IMR-90 (cell line): ENCODE measurements around the gene SLC47A2. TPM values are rescaled to one million over a fixed set of nuclear protein-coding genes. Genes with fewer than 3 reads are reported as not detected.

Experiments used
- ATAC-seq: fragments of 200-7000 bp; cut with Tn5 transposase; 2 replicates; pipeline ENCODE4 v1.9.1; 2020; ENCODE audit warnings: low read depth, mild to moderate bottlenecking, moderate library complexity
- BruUV-seq: library from RNA; stranded (reverse); fragments of 400-500 nt; replicated peaks from 2 replicates; lab custom pipeline; 2021; lab: Mats Ljungman, UMichigan
- CTCF ChIA-PET: fragments of 300-600 bp; formaldehyde crosslinking; extraction: SDS; loops from one replicate; lab custom pipeline; 2021; ENCODE audit warnings: antibody characterized with exemption; lab: Yijun Ruan, JAX
- POLR2A ChIA-PET: fragments of 300-600 bp; sonication (Branson Sonifier 250); formaldehyde crosslinking; loops from one replicate; lab custom pipeline; 2022; ENCODE audit warnings: antibody characterized with exemption; ENCODE audit not compliant: unreplicated experiment; lab: Charles Lee
- DNase-seq: peaks from one replicate; pipeline ENCODE4 v3.0.0; 2013
- H2AFZ ChIP-seq: replicated peaks from 2 replicates; pipeline ENCODE3; 2013; ENCODE audit warnings: low read length, mild to moderate bottlenecking; ENCODE audit not compliant: poor library complexity
- H2AK5ac ChIP-seq: 2 replicates; pipeline ENCODE4 v1.6.1; 2013; ENCODE audit warnings: low read depth, low read length, inconsistent platforms
- H2AK9ac ChIP-seq: replicated peaks from 2 replicates; pipeline ENCODE3; 2013; ENCODE audit warnings: mild to moderate bottlenecking, low read depth, low read length, moderate library complexity; ENCODE audit not compliant: poor library complexity
- H2BK120ac ChIP-seq: 2 replicates; pipeline ENCODE4 v1.6.1; 2013; ENCODE audit warnings: low read depth, low read length, inconsistent platforms
- H2BK15ac ChIP-seq: 3 replicates; pipeline ENCODE4 v1.6.1; 2013; ENCODE audit warnings: low read depth, low read length, inconsistent platforms
- H2BK20ac ChIP-seq: 2 replicates; pipeline ENCODE4 v1.6.1; 2013; ENCODE audit warnings: low read depth, mild to moderate bottlenecking, inconsistent platforms, low read length, moderate library complexity
- H2BK5ac ChIP-seq: 2 replicates; pipeline ENCODE4 v1.6.1; 2013; ENCODE audit warnings: mild to moderate bottlenecking, low read depth, low read length, inconsistent platforms; ENCODE audit not compliant: poor library complexity, severe bottlenecking
- H3K14ac ChIP-seq: replicated peaks from 2 replicates; pipeline ENCODE4 v1.6.1; 2013; ENCODE audit warnings: low read depth, low read length, inconsistent platforms
- H3K18ac ChIP-seq: 2 replicates; pipeline ENCODE4 v1.6.1; 2013; ENCODE audit warnings: low read depth, low read length, control low read depth
- H3K23ac ChIP-seq: 2 replicates; pipeline ENCODE4 v1.6.1; 2013; ENCODE audit warnings: low read depth, low read length, inconsistent platforms
- H3K27ac ChIP-seq: 2 replicates; pipeline ENCODE4 v1.5.1; 2013; ENCODE audit warnings: mild to moderate bottlenecking, control low read depth, low read length; ENCODE audit not compliant: insufficient read depth
- H3K27me3 ChIP-seq: 2 replicates; pipeline ENCODE4 v1.6.1; 2013; ENCODE audit warnings: low read length; ENCODE audit not compliant: control insufficient read depth, insufficient read depth
- H3K36me3 ChIP-seq: 2 replicates; pipeline ENCODE4 v1.6.1; 2013; ENCODE audit warnings: low read length, mixed read lengths; ENCODE audit not compliant: control insufficient read depth, insufficient read depth
- H3K4ac ChIP-seq: 2 replicates; pipeline ENCODE4 v1.6.1; 2013; ENCODE audit warnings: low read depth, low read length, inconsistent platforms
- H3K4me1 ChIP-seq: 2 replicates; pipeline ENCODE4 v1.6.1; 2013; ENCODE audit warnings: low read length, mixed read lengths; ENCODE audit not compliant: control insufficient read depth, insufficient read depth
- H3K4me2 ChIP-seq: 2 replicates; pipeline ENCODE4 v1.6.1; 2013; ENCODE audit warnings: low read depth, mild to moderate bottlenecking, control low read depth, low read length, moderate library complexity
- H3K4me3 ChIP-seq: 2 replicates; pipeline ENCODE4 v1.5.1; 2013; ENCODE audit warnings: low read depth, mild to moderate bottlenecking, control low read depth, low read length, moderate library complexity; ENCODE audit not compliant: insufficient read depth
- H3K56ac ChIP-seq: 2 replicates; pipeline ENCODE4 v1.6.1; 2013; ENCODE audit warnings: low read length, inconsistent platforms; ENCODE audit not compliant: insufficient read depth; ENCODE audit errors: extremely low read depth
- H3K79me1 ChIP-seq, 2 experiments: 2 replicates each; pipeline ENCODE4 v1.6.1; 2013; ENCODE audit warnings: low read length in 2 of 2, inconsistent platforms in 1 of 2, low read depth in 1 of 2
- H3K9ac ChIP-seq: 2 replicates; pipeline ENCODE4 v1.6.1; 2013; ENCODE audit warnings: low read depth, low read length, control low read depth
- H3K9me1 ChIP-seq: 2 replicates; pipeline ENCODE4 v1.6.1; 2013; ENCODE audit warnings: low read length, inconsistent platforms; ENCODE audit not compliant: insufficient read depth
- H3K9me3 ChIP-seq: 2 replicates; pipeline ENCODE4 v1.6.1; 2013; ENCODE audit warnings: low read length; ENCODE audit not compliant: control insufficient read depth, insufficient read depth
- H4K20me1 ChIP-seq: 2 replicates; pipeline ENCODE4 v1.6.1; 2013; ENCODE audit warnings: low read length, inconsistent platforms; ENCODE audit not compliant: insufficient read depth
- H4K5ac ChIP-seq: 2 replicates; pipeline ENCODE4 v1.6.1; 2013; ENCODE audit warnings: mild to moderate bottlenecking, low read depth, low read length, control low read depth
- H4K8ac ChIP-seq, 2 experiments: 2 replicates each; pipeline ENCODE4 v1.6.1; 2013; ENCODE audit warnings: low read depth in 2 of 2, low read length in 2 of 2, control low read depth in 1 of 2, inconsistent platforms in 1 of 2
- H4K91ac ChIP-seq: 2 replicates; pipeline ENCODE4 v1.6.1; 2013; ENCODE audit warnings: low read depth, low read length, inconsistent platforms; ENCODE audit not compliant: insufficient read depth
- BHLHE40 ChIP-seq: fragments of 150-350 bp; IDR thresholded peaks from 2 replicates; pipeline ENCODE4 v1.6.1; 2016; ENCODE audit warnings: mild to moderate bottlenecking, low read depth, low read length
- CEBPB ChIP-seq: IDR thresholded peaks from 2 replicates; pipeline ENCODE4 v1.6.1; 2012; ENCODE audit warnings: low read depth, low read length, improper control_type of control experiment
- CHD1 ChIP-seq: IDR thresholded peaks from 2 replicates; pipeline ENCODE4 v1.6.1; 2012; ENCODE audit warnings: low read depth, low read length, improper control_type of control experiment
- FOS ChIP-seq: fragments of 150-350 bp; IDR thresholded peaks from 2 replicates; pipeline ENCODE4 v1.6.1; 2016; ENCODE audit warnings: low read depth, low read length
- MAFK ChIP-seq: IDR thresholded peaks from 2 replicates; pipeline ENCODE4 v1.6.1; 2012; ENCODE audit warnings: low read depth, low read length, improper control_type of control experiment
- MAZ ChIP-seq: IDR thresholded peaks from 2 replicates; pipeline ENCODE4 v1.6.1; 2012; ENCODE audit warnings: low read depth, mild to moderate bottlenecking, low read length, improper control_type of control experiment, moderate library complexity, borderline replicate concordance
- NFE2L2 ChIP-seq: fragments of 150-350 bp; IDR thresholded peaks from 2 replicates; pipeline ENCODE4 v1.6.1; 2016; ENCODE audit warnings: low read depth, mild to moderate bottlenecking, low read length
- POLR2A ChIP-seq: IDR thresholded peaks from 2 replicates; pipeline ENCODE4 v1.6.1; 2012; ENCODE audit warnings: mild to moderate bottlenecking, low read depth, low read length
- RAD21 ChIP-seq: IDR thresholded peaks from 2 replicates; pipeline ENCODE4 v1.6.1; 2012; ENCODE audit warnings: low read length, improper control_type of control experiment
- RCOR1 ChIP-seq: IDR thresholded peaks from 2 replicates; pipeline ENCODE4 v1.6.1; 2012; ENCODE audit warnings: mild to moderate bottlenecking, low read length, improper control_type of control experiment; ENCODE audit not compliant: insufficient replicate concordance
- RFX5 ChIP-seq: IDR thresholded peaks from 2 replicates; pipeline ENCODE4 v1.8.0; 2012; ENCODE audit warnings: low read depth, mild to moderate bottlenecking, low read length, moderate library complexity
- SMC3 ChIP-seq: fragments of 150-350 bp; IDR thresholded peaks from 2 replicates; pipeline ENCODE4 v1.6.1; 2016; ENCODE audit warnings: low read depth, mild to moderate bottlenecking, antibody characterized with exemption, low read length, moderate library complexity
- WGBS, 2 experiments: methylation state at CpG; one replicate each; pipeline versions ENCODE4 v1.1.5 to v1.1.7; 2013; ENCODE audit warnings: missing lambda C conversion rate in 2 of 2; ENCODE audit not compliant: insufficient read length in 1 of 2; ENCODE audit errors: extremely low coverage in 2 of 2; 5-methylcytosine and 5-hydroxymethylcytosine counted together
- dilution Hi-C: fragments of 300-500 bp; cut with HindIII; formaldehyde crosslinking; loops from one replicate; pipeline ENCODE4 v1.14.3; 2018; ENCODE audit warnings: low sequenced_read_pairs; ENCODE audit not compliant: unreplicated experiment
- in situ Hi-C: fragments of 300-500 bp; cut with MboI; formaldehyde crosslinking; loops from 3 replicates; pipeline ENCODE4 v1.14.3; 2019; ENCODE audit warnings: low sequenced_read_pairs, inconsistent platforms, mixed read lengths
- intact Hi-C: fragments of 100-400 bp; cut with micrococcal nuclease; formaldehyde crosslinking; loops from 2 replicates; pipeline ENCODE4 v1.10.0; 2022
- polyA plus RNA-seq, 3 experiments: library from polyadenylated mRNA; depleted of rRNA; stranded (reverse); fragments of >200 nt; gene quantifications; 2 replicates each; pipeline ENCODE4 v1.2.3, GENCODE V29; 2012; ENCODE audit warnings: low replicate concordance in 1 of 3
- total RNA-seq: library from RNA; depleted of rRNA; stranded (reverse); fragments of >200 nt; gene quantifications from 2 replicates; pipeline ENCODE4 v1.2.3, GENCODE V29; 2012
- TF ChIP-seq, protein P1 (sequence below): fragments of 150-350 bp; IDR thresholded peaks from 2 replicates; pipeline ENCODE4 v1.6.1; 2017; ENCODE audit warnings: mild to moderate bottlenecking, antibody characterized with exemption, low read length, low read depth
- TF ChIP-seq, protein P2 (sequence below): fragments of 150-350 bp; IDR thresholded peaks from 2 replicates; pipeline ENCODE4 v1.6.1; 2016; ENCODE audit warnings: low read depth, mild to moderate bottlenecking, low read length, moderate library complexity, borderline replicate concordance

The SLC47A2 gene
- total and polyA plus RNA-seq, 2 of the 4 experiments (the other 2 are of a cell fraction): not detected

DNA sequence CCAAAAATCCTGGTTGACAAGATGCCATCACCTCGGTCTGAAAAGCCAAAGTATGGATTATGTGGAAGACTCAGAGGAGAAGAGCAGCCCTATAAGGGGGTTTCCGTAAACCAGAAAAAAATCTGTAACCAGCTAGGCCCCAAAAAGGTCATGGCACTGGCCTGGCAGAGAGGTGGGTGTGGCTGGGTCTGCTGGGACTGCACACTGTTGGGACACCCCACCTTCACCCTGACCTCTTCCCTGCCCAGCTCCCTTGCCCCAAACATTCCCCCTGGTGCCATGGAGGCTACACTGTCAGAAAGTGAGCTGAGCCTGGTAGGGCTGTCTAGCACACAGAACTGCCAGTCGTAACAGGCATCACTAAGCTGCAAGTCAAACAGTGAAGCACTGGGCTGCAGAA lies 6.5 kb downstream of the SLC47A2 start:
- 71% methylated on average over 1 of the region's 3 CpGs; no CpG with 5 or more reads in 1 of the 2 experiments for WGBS, 2 experiments
- intact Hi-C loops: no loop called here
- H3K18ac ChIP-seq: no peak overlapping the region
- H2BK20ac ChIP-seq: no peak overlapping the region
- in situ Hi-C loops: no loop called here
- no peaks in the 10 kb centered on the region for H3K9me1 ChIP-seq
- H2BK5ac ChIP-seq: no peak overlapping the region
- no peak overlapping the region for H3K9ac ChIP-seq
- H3K27me3 ChIP-seq: peaks cover 16% of the 10 kb centered on the region
- POLR2A ChIA-PET: no interaction called here
- no peak overlapping the region for H2BK15ac ChIP-seq
- H4K91ac ChIP-seq: no peak overlapping the region
- DNase-seq: no peak
- no peak overlapping the region for H3K27ac ChIP-seq
- ATAC-seq: no peak
- H4K20me1 ChIP-seq: no peaks in the 10 kb centered on the region
- H3K4ac ChIP-seq: no peak overlapping the region
- no peaks in the 10 kb centered on the region for H3K9me3 ChIP-seq
- no peak overlapping the region for H2AFZ ChIP-seq
- TF ChIP-seq NFE2L2 (no peak), SMC3 (no peak), CHD1 (no peak), POLR2A (no peak), MAZ (no peak), MAFK (no peak), FOS (no peak), CEBPB (no peak), RCOR1 (no peak), RAD21 (no peak), RFX5 (no peak), BHLHE40 (no peak)
- TF ChIP-seq, protein P1, sequence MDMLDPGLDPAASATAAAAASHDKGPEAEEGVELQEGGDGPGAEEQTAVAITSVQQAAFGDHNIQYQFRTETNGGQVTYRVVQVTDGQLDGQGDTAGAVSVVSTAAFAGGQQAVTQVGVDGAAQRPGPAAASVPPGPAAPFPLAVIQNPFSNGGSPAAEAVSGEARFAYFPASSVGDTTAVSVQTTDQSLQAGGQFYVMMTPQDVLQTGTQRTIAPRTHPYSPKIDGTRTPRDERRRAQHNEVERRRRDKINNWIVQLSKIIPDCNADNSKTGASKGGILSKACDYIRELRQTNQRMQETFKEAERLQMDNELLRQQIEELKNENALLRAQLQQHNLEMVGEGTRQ: no peak
- TF ChIP-seq, protein P2, sequence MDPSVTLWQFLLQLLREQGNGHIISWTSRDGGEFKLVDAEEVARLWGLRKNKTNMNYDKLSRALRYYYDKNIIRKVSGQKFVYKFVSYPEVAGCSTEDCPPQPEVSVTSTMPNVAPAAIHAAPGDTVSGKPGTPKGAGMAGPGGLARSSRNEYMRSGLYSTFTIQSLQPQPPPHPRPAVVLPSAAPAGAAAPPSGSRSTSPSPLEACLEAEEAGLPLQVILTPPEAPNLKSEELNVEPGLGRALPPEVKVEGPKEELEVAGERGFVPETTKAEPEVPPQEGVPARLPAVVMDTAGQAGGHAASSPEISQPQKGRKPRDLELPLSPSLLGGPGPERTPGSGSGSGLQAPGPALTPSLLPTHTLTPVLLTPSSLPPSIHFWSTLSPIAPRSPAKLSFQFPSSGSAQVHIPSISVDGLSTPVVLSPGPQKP: no peak
- no peak overlapping the region for H4K8ac ChIP-seq
- CTCF ChIA-PET: interaction anchor here (1.6 kb wide), 1 partner anchor 53 kb away, joined by 5 read pairs; no protein-coding TSS in a partner anchor
- dilution Hi-C loops: no loop called here
- H3K36me3 ChIP-seq: no peaks in the 10 kb centered on the region
- no peaks in the 10 kb centered on the region for H3K79me1 ChIP-seq
- H2BK120ac ChIP-seq: no peak overlapping the region
- H3K4me1 ChIP-seq: no peaks in the 10 kb centered on the region
- no peak overlapping the region for H2AK5ac ChIP-seq
- no TSS peak for BruUV-seq
- H3K56ac ChIP-seq: no peak overlapping the region
- H4K5ac ChIP-seq: no peak overlapping the region
- no peak overlapping the region for H3K4me3 ChIP-seq
- H2AK9ac ChIP-seq: no peak overlapping the region
- no peak overlapping the region for H3K23ac ChIP-seq
- no peak overlapping the region for H3K14ac ChIP-seq
- H3K4me2 ChIP-seq: no peak overlapping the region
